ENCODE results near the gene STX10.

The STX10 gene

DNA sequence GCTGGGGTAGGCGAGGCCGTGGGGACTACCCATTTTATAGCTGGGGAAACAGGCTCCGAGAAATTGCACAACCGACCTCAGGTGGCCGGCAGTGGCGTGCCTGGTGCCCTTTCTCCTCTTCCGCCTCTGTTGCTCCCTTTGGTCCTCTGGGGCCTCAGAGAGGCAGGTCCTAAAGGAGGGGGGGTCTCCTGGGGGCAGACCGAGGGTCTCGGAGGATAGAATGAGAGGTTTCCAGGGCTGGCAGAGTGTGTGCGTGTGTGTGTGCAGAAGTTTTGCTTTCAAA is 11.3 kb downstream of the STX10 start:
- no peak for DNase-seq

- DNase-seq: no peak
Measured at GRCh38 chr19:13138171-13138915, 11.8 kb downstream of the STX10 start.

- DNase-seq: no peak
Measured at GRCh38 chr19:13137290-13137794, 12.8 kb downstream of the STX10 start.

DNA sequence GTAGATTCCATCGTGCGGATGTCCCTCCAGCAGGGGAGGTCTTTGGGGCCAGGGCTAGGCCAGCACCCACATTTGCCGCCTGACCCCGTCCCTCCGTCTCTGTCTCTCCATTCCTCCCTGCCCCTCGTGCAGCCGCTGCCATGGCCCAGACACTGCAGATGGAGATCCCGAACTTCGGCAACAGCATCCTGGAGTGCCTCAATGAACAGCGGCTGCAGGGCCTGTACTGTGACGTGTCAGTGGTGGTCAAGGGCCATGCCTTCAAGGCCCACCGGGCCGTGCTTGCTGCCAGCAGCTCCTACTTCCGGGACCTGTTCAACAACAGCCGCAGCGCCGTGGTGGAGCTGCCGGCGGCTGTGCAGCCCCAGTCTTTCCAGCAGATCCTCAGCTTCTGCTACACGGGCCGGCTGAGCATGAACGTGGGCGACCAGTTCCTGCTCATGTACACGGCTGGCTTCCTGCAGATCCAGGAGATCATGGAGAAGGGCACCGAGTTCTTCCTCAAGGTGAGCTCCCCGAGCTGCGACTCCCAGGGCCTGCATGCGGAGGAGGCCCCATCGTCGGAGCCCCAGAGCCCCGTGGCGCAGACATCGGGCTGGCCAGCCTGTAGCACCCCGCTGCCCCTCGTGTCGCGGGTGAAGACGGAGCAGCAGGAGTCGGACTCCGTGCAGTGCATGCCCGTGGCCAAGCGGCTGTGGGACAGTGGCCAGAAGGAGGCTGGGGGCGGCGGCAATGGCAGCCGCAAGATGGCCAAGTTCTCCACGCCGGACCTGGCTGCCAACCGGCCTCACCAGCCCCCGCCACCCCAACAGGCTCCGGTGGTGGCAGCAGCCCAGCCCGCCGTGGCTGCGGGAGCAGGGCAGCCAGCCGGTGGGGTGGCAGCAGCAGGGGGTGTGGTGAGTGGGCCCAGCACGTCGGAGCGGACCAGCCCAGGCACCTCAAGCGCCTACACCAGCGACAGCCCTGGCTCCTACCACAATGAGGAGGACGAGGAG is 14.8 kb downstream of the STX10 start:
- no peak for DNase-seq

DNA sequence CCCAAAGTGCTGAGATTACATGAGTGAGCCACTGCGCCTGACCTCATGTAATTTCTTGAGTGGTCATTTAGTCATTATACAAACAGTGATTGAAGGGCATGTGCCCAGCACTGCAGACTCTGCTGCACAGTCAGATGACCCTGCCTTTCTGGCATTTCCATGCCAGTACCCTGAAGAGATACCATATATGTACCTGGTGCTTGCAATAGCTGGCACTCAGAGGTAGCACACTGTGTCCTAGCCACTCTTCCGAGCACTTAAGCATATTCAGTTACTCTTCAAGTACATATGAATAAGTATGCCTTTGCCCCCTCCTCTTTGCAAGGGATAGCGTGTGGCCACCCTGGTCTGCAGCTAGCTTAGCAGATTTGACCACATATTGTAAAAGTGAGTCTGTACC is 15.5 kb downstream of the STX10 start:
- no peak for DNase-seq

DNA sequence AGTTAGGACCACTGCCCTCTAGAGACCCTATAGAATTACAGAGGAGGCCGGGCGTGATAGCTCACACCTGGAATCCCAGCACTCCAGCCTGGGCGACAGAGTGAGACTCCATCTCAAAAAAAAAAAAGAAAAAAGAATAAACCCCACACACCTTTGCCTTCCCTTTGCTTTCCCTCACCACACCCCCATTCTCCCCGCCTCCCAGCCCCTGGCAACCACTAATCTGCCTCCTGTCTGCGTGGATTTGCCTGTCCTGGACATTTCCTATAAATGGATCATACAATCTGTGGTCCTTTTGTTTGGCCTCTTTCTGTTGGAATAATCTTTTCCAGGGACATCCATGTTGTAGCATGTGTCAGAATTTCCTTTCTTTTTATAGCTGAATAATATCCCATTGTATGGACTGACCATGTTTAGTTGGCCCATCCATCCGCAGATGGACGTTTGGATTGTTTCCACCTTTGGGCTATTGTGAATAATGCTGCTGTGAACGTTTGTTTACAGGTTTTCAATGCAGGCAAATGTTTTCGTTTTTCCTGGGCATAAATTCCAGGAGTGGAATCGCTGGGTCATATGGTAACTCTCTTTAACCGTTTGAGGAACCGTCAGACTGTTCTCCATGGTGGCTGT is 16.8 kb downstream of the STX10 start:
- no peak for DNase-seq

- DNase-seq: peak in 1 of 2 donors; percentile 11
Measured at GRCh38 chr19:13132471-13133180, 17.5 kb downstream of the STX10 start.

DNA sequence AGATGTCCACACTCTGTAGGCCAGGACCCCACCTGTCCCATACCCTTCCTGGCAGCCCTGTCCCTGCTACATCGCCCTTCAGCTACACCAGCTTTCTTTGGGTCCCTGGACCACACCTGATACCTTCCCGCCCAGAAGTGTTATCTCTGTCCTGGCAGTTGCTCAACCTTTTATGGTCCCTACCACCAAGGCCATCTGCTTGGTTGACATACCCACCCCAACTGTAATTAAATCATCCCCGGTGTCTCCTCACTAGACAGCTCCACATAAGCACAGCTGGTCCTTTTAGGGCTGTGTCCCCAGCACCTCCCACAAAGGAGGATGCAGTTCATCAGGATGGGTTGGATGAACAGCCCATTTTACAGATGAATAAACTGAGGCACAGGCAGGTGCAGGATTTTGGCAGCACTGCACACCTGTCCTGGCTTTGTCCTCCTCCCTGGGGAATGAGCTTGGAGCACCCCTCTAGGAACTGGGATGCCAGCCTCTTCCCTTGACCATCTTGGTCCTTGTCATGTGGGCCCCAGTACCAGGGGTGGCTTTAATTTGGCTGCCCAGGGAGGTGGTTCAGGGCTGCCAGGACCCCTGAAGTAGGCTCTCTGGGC is 19.2 kb downstream of the STX10 start:
- no peak for DNase-seq

DNA sequence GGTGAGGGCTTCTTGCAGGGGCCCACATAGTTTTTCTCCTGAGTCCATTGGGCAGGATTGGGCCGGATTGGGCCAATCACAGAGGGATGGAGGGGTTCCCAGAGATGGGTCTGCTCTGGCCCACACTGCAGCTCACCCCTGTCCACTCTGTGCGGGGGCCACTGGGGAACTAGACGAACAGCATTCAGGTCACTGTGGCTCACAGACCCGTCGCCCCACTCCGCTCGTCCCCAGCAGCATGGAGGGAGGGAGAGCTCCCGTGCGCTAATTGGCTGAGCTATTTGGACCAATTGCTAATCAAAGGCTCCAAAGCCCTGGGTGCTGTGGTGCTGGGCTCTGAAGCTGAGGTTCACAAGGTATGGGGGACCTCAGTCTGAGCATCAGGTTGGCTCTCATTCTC is 20.8 kb downstream of the STX10 start:
- no peak for DNase-seq

DNA sequence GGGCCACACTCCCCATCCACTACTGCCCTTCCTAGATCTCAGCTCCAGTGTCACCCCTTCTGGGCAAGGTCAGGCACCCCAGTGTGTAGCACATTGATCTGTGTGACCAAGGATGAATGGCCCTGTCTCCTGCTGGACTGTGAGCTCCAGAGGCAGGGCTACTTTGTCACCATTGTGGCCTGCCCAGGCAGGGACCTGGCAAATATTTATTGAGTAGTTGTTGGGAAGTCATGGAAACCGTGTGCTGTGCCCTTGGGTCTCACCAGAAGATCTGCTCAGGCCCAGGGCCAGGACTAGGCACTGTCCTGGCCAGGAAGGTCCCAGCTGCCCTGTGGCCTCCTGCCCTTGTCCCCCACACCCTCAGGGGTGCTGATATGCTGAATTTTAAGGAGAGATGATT is 21.6 kb downstream of the STX10 start:
- DNase-seq: no peak

GRCh38 chr19:13127811-13128575 is 22.2 kb downstream of the STX10 start:
- no peak for DNase-seq

GRCh38 chr19:13127051-13127450 is 23.1 kb downstream of the STX10 start:
- DNase-seq: no peak

DNA sequence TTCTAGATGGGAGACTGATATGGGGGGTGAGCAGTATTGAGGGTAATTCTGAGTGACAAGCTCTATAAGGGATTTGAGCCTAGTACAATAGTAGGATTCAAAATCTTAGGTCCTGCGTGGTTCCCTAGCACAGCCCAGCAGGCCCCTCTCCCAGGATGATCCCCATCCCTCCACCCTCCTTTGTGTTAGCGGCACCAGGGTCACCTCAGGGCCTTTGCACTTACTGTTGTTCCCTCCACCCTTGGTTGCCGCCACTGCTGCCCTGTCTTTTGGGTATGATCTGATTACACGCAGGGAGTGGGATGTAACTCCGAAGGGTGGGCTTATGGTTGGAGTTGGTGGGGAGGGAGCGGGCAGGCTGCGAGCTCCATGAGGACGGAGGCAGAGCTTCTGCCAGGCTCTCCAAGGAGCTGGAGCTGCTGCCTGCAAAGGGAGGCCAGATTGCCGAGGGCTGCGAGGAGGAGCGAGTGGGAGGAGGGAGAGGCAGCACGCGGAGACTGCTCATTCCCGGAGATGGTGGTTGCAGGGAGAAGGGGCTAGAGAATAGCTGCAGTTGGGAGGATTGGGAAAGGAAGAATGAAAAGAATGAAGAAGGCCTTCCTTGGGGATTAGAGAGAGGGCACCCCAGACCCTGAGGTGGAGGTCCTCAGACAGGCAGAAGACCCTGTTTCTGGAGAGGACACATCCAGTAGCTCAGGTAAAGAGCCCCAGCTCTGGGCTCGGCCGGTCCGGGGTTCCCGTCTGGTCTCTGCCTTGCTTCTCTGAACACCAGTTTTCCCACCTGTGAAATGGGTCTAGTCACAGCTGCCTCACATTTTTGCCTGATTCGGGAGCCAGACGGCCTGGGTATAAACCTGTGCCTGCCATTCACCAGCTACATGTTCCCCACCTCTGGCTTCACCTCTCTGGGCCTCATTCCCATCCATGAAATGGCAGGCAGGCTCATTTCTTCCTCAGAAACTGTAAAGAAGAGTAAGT is 26.9 kb downstream of the STX10 start:
- DNase-seq: no peak

- no peak for DNase-seq
Measured at GRCh38 chr19:13122275-13122878, 27.8 kb downstream of the STX10 start.

- no peak for DNase-seq
Measured at GRCh38 chr19:13121551-13122274, 28.5 kb downstream of the STX10 start.

DNA sequence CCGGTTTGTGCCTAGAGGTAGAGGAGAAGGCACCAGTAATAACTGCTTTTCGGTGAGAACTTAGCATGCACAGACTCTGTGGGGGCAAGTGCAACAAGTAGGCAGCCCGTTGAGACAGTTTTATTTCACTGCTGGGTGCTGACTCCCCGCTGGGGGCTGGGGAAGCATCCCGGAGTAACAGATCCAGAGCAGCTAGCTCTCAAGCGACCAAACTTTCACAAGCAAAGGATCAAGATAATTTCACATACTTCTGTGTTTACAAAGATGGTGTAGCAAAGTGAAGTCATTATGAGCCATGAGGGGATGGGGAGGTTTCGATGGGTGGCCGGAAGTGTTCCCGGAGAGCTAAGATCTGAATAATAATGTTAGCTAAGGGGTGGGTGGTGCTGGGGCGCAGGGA is 29.4 kb downstream of the STX10 start:
- no peak for DNase-seq

DNA sequence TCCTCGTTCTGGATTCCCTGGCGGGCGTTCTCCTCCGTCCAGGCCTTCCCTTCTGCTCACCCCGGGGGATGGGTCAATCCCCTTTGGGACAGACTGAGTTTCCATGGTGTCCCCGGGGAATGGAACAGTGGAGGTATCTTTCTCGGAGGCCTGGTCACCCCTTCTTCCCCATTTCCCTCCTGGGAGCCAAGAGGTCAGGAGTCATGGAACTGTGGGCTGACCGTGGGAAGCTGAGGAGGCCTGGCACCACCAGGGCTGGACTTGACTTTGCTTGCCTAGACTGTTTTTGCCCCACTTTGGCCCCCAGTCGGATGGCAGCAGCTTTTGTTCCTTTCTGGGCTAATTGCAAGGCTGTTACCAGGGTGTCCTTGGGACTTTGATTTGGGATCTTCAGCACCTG is 30.1 kb downstream of the STX10 start:
- DNase-seq: peak; percentile 7 to 34

DNA sequence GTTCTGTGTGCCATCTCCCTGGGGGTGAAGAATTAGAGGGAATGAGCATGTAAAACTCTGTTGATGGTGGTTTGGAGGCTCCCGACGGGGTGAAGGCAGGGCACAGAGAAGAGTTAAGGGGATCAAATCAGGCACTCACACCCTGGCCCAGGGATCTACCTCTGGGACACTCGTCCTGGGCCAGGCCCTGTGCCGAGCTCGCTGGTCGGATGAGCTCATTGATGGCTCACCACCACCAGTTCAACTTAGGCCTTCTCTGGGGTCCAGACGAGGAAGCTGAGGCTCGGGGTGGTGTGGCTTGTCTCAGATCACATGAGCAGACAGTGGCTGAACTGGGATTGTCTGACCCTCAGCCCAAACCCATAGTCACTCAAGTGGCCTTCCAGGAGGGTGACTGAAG is 30.5 kb downstream of the STX10 start:
- DNase-seq: peak; percentile 43 to 78
